Activated effector memory CD4-positive, alpha-beta T cell treated with anti-CD3 and anti-CD28 coated beads, Interleukin-2, amount 50 U/mL, for 16 hours (primary cell): ENCODE measurements around the gene CYP3A5.
"Not testable (repeated sequence)": the region's sequence is repeated elsewhere in the genome, so short reads cannot be mapped to it uniquely, and the experiment has no call there.

ENCODE experiments used
- DNase-seq: peaks from one replicate; pipeline ENCODE4 v3.0.0-alpha.2; 2020

The CYP3A5 gene

DNA sequence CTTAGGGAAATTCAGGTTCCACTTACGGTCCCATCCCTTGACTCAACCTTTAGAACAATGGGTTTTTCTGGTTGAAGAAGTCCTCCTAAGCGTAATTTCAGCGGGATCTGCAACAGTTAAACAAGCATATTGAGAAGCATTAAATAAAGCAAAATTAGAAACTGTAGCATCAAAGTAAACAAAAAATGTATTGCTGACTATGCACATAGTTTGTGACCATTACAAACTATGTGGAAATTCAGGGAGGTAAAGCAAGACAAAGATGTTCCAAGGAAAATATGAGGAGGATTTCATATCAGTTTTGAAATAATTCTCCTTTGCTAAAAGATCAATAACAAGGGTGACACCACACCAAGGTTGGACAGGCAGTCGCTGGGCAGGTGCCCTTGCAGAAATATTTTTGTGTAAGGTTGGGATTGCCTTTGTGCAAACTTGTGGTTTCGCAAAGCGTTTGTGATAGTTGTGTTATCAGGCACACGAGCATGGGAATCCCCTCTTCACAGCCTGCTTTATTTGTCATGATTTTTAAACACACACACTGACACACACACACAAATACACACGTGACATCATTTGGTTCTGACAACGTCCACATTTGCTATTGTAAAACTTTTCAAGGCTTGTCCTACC, 5.4 kb upstream of the CYP3A5 start:
- DNase-seq, result no peak

DNA sequence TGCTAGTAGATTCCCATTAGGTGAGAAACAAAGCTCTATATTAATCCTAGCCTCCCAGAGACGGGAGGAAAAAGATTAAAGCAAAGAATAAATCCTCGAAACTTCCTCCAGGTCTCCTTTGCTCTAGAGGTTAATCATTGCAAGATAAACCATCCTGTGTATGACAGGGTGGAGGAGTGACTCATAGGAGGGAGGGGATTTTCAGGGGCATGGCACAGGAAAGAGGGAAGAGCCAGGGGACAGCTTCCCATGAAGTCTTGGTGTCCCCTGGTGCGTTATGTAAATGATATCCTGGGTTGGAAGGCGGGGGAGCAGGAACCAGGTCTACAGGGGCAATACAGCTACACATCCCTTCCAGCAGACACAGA, 780 bp downstream of the CYP3A5 start:
- no peak for DNase-seq

DNA sequence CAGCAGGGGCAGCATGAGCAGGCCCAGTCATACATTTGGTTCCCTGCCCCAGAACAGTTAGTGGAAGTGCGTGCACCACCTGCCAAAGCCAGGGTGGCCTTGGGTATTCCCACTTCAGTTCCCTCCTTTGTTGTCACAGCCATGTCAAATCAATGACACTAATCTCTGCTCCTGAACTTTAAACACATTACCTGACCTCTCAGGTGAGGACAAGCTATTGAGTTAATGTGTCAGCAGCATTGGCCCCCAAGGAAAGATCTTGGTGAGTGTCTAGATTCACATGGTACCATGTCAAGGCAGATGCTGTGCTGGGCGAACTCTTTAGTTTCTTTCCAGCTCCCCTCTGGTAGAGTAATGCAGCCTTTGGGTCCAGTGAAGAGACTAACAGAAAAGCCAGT, 2.1 kb downstream of the CYP3A5 start:
- no peak for DNase-seq

DNA sequence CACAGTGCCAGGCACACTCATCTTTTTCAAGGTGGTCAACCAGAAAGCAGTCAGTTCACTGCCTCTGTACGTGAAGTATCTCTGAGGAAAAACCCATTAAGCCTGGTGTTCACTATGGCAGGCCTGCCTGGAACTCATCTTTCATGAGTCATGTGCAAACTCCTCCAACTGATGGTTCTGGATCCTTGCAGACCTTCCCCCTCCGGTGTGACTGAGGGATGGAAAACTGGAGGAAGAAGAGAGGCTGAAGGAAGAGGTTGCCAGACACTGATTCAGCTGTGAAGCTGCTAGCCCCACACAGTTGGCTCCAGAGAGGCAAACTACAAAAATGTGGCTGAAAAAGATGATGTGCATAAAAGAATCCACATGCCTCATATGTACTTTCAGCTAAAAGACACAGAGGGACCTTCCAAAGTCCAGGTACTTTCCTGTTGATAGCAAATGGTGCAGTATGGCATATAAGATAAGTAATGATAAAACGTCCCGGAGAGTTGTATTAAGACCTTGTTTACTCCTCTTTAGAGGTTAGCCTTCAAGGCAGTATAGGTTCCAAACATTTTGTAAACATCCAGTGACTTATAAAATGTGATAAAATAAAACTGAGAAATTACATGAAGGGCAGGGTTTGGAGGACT, 2.7 kb downstream of the CYP3A5 start:
- no peak for DNase-seq

DNA sequence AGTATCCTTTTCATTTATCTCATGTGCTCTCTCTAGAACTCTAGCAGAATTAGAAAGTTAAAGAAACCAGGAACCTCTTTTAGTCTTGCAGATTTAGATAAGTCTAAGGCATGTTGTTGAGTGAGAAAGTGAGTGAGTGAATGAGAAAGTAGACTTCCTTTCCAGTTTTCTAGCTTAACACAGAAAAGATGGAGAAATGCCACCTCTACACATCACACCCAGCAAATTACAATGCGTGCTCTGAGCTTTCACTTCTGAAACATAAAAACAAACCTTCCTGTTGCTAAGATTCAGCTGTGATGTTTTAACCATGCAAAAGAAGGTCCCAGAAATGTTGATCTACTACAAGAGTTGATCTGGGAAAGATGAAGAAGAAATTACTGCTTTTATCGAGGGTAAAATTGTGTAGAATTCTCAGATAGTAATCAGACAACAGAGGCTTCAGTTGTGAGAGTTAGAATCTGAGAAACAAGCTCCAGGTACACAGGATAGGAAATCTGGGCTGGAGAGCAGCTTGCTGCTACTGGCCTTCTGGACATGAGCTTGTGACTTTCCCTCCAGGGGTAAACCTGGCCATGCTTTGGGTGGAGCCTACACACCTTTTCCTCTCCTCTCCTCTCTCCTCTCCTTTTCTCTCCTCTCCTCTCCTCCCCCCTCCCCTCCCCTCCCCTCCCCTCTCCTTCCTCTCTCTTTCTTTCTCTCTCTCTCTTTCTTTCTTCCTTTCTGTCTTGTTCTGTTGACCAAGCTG, 4.6 kb downstream of the CYP3A5 start:
- no peak for DNase-seq

DNA sequence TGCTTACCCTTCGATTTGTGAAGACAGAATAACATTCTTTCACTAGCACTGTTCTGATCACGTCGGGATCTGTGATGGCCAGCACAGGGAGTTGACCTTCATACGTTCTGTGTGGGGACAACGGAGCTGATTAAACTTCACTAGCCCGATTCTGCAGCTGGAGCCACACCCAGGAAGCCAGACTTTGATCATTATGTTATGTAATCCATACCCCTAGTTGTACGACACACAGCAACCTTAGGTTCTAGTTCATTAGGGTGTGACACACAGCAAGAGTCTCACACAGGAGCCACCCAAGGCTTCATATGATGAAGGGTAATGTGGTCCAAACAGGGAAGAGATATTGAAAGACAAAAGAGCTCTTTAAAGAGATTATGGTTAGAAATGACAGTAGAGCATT, 7.2 kb downstream of the CYP3A5 start:
- no peak for DNase-seq

DNA sequence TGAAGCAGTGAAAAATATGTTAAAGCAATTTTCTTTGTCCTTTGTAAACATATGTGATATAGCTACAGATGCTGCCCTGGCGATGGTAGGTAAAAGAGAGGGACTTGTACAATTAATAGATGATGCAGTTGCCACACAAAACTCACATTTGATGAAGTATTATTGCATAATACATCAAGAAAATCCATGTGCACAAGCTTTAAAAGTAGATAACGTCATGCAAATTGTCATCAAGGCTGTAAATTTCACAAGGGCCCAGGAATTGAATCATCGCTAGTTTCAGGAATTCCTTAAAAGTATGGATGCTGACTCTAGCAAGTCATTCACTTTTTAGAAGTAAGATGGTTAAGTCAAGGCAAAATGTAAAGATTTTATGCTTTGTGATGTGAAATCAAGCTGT, 10.0 kb downstream of the CYP3A5 start:
- DNase-seq, result no peak

DNA sequence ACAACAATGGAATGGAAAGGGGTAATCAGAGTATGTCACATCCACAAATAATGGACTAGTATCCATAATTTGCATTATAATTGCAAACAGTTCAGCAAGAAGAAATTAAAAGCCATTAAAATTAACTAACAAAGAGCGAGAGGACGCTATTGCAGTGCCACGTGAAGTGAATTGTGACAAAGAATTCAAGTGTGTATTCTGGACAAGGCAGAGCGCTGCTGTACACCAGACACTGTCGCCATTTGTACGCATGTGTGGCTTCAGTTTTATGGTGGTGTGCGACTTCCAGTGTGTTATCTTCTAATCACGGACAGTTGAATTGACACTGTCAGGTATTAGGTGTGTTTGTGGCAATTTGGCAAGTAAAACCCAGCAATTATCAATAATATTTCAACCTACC, 11.3 kb downstream of the CYP3A5 start:
- DNase-seq, result no peak

DNA sequence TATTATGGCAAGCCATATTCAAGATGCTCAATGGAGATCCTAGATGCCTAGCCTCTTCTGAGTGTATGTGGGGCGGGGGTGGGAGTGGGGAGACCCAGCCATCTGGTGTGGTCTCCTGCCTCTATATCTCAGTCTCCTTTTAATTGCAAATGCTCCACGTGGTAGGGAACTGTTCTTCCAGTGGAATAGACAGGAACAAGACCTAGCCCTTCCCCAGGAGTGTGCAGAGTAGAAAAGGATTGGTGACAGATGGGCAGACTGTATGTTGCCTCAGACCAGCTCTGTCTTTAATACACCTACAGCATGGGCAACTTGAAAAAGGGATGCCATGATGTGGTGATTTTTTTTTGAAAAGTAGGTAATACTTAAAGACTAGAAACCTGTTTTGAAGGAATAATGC, 12.6 kb downstream of the CYP3A5 start:
- DNase-seq, result no peak

DNA sequence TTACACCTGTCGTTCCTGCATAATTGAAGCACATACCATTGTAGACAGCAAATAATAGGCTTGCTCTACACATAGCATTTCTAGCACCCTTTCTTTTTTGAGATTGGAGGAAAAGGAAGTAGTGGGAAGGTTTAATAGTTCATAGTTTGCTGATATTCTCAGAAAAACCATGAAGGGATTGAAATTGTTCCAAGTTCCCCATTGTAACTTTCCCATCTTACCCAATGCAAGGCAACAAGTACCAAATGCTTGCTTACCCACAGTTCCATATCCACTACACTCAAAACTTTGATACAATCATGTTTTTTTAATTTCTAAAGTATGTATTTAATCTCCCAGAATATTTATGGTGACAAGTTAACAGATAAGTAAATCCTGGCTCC, 13.8 kb downstream of the CYP3A5 start:
- no peak for DNase-seq

DNA sequence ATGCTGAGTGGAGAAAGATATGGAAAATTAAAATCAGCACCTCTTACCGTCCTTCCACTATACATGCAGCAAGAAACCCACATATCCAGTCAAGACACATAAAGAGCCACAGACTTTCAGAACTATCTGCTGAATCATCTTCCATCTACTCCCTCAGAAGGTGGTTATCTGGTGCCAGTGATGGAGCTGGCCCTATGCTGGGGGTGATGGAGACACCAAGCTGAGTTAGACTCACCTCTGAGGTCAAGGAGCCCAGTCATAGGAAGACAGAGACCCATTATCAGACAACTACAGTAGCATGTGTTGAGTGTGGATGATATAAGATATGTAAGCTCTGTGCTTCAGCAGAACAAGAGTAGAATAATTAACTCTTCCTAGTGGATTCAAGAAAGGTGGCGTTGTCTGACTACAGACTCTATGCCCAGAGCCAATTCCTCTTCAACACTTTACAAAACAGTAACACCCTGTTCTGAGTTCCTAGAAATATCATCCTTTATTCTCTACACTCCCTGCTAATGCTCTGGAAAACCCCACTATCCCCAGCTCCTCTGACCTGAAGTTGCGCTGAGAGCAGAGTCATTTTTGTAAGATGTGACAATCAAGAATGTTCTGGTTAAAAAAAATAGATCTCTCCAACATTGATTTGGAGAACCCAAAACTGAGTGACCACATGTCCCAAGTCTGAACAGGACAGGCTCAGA, 14.3 kb downstream of the CYP3A5 start:
- DNase-seq, result no peak

DNA sequence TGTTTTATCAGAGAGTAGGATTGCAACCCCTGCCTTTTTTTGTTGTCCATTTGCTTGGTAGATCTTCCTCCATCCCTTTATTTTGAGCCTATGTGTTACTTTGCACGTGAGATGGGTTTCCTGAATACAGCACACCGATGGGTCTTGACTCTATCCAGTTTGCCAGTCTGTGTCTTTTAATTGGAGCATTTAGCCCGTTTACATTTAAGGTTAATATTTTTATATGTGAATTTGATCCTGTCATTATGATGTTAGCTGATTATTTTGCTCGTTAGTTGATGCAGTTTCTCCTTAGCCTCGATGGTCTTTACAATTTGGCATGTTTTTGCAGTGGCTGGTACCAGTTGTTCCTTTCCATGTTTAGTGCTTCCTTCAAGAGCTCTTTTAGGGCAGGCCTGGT, 21.9 kb downstream of the CYP3A5 start:
- DNase-seq, result not testable (repeated sequence)

DNA sequence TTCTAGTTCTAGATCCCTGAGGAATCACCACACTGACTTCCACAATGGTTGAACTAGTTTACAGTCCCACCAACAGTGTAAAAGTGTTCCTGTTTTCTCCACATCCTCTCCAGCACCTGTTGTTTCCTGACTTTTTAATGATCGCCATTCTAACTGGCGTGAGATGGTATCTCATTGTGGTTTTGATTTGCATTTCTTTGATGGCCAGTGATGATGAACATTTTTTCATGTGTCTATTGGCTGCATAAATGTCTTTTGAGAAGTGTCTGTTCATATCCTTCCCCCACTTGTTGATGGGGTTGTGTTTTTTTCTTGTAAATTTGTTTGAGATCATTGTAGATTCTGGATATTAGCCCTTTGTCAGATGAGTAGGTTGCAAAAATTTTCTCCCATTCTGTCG, 25.2 kb downstream of the CYP3A5 start:
- not testable (repeated sequence) for DNase-seq

DNA sequence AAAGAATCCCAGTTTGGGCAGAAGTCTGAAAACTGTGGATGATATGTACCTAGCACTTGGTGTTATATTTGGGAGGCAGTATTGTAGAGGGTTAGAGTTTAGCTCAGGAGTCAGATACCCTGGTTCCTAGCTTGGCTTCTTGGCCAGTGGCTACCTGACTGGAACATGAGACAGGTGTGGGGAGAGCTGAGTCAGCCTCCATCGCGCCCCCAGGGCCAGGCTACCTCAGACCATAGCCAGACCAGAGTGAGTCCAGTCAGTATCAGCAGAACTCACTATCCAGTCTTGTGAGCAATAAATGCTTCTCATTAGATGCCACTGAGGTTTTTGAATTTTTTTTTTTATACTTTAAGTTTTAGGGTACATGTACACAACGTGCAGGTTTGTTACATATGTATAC, 26.0 kb downstream of the CYP3A5 start:
- DNase-seq, result no peak

DNA sequence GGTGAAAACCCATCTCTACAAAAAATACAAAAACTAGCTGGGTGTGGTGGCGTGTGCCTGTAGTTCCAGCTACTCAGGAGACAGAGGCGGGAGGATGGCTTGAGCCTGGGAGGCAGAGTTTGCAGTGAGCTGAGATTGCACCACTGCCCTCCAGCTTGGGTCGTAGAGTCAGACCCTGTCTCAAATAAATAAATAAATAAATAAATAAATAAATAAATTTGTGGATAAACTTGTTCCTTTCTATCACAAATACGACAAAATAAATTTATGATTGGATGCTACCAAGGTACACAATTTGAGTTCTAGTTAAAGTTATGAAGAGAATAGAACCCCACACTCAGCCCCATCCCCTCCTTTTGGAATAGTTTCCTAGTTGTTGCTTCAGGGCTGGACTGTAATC, 26.5 kb downstream of the CYP3A5 start:
- not testable (repeated sequence) for DNase-seq

DNA sequence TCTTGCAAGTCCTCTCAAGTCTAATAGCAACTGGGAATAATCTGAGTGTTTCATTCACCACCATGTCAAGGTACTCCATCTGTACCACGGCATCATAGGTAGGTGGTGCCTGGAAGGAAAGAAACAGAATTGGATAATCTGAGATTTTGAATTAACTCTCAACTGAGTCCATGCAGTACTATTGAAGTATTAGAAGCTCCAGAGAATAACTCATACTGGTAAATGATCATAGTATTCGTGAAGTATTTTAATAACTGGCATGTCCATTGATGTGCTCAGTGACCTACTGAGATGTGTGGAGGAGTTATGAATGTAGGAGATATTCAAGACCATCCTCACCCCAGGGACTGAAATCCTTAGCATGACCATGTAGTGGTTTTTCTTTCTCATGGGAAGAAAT, 27.1 kb downstream of the CYP3A5 start:
- DNase-seq, result no peak

DNA sequence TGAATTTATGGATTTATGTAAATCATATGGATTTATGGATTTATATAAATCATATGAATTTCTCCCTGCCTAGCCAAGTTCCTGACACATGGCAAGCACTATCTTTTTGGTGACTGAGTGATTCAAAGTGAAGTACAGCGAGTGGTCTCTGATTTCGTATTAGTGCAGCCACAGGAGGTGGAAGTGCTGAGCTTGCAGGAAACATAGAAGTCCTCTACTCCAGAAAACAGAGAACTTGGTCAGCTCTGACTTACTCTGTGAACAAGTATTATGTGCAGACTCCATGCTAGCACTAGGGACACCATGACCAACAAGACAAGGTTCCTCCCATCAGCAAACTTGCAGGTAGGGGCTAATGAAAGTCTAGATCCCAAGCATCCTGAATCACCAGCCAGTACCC, 28.5 kb downstream of the CYP3A5 start:
- no peak for DNase-seq

DNA sequence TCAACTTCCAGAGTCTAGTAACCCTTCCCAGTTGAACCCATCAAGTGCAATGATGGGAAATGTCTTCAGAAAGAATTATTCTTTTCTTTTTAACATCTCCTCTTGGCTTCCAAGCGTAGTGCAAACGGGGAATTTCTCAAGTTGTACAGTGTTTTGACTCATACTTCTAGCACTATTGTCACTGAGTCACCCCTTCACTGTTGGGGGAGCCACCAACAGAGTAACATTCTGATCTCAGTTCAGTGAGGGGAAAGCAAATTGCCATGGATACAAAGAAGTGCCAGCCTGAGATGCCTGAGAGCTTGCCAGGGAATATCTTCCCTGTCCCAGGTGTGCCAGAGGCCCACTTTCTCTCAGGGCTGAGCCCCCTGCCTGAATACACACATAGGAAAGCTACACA, 31.0 kb downstream of the CYP3A5 start:
- no peak for DNase-seq

DNA sequence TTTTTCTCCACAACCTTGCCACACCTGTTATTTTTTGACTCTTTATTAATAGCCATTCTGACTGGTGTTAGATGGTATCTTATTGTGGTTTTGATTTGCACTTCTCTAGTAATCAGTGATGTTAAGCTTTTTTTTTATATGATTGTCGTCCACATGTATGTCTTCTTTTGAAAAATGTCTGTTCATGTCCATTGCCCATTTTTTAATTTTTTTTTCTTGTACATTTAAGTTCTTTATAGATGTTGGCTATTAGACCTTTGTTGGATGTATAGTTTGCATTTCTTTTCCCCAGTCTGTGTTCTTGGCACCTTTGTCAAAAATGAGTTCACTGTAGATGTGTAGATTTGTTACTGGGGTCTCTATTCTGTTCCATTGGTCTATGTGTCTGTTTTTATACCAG, 34.2 kb downstream of the CYP3A5 start:
- DNase-seq, result no peak

DNA sequence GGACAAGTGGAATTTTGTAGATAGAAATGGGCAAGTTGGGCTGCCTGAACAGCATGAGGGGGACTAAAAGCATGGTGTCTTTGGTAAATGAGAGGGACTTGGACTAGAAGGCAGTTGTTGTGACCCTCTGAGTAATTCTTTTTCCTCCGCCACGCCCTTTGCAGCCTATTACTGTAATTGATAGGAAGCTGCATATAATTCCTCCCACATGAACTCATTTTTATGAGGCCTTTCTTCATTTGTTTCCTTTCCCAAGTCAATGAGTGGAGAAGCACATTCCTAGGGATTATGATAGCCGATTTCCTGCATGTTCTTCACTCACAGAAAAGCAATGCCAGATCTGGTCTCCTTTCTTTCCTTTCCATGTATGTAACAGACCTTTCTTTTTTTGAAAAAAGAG, 35.4 kb downstream of the CYP3A5 start:
- no peak for DNase-seq

DNA sequence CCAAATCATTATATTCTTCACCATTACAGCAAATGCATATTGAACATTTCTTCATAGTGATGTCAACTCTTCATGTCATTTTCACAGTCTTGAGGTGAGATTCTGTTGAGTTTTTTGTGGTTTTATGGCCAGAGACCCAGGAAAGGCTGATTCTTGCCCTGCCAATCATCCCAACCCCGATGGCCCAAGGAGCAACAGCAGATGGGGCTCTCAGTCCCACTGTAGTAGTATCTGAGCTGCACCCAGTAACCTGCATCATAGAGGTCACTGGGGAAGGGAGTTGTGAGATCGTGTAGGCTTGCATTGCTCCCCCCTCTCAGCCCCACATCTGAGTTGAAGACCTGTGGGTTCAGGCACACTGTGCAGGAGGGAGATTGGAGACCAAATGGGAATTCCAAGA, 36.3 kb downstream of the CYP3A5 start:
- no peak for DNase-seq

DNA sequence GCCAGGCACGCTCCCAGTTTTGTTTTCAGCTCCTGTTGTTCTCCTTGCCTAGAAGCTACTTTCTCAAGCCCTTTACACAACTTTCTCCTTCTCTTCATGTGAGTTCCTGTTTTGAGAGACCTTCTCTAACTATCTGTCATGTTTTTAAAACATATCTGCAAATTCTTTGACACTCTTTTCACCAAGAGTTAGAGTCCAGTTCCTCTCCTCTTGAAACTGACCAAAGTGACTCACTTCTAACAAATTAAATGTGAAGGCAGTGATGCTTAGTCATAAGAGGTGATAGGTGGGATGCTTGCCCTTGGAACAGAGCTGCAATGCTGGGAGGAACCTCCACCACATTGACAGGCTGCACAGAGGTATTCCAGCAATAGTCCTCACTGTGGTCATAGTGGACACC, 37.8 kb downstream of the CYP3A5 start:
- DNase-seq, result no peak

DNA sequence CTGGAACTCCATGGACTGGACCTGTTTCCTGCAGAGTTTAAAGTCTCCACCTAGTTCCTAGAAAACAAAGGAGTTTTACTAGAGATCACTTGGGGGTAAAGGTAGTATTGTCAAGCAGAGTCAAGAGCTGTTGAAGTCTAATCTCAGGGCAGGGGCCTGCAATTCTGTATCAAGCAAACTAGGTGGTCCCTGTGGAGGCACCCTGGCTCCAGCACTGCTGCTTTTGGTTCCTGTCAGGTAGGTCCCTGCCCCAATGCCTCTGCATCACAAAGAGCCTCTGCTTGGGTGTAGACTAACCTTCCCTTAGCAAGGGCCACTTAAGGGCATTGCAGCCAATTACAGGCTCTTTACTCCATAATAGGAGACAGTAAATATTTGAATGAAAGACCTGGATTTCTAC, 40.5 kb downstream of the CYP3A5 start:
- DNase-seq, result no peak

DNA sequence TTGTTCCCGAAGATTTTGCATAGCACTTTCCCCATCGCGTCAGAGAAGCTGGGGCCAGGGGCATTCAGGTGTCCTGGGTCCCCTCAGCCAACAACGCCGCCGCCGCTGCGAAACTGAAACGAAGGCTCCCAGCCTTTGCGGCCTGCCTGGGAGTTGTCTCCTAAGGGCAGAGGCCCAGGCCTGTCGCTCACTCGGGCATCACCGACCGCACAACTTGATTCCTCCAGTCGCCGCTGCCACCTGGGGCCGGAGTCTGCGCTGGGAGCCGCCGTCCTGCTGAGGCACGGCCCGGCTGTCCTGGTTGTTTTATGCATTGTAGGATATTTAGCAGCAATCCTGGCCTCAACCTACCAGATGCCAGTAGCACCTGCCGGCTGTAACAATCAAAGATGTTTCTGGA, 41.1 kb downstream of the CYP3A5 start:
- no peak for DNase-seq
